ENCODE measurements around the gene TMEM87B. TPM values are rescaled to one million over a fixed set of nuclear protein-coding genes. Genes with fewer than 3 reads are reported as not detected.

The TMEM87B gene
- total RNA-seq, 1 experiment from 2014 or later, result 14.8 TPM

- no peaks in the 10 kb centered on the region for H3K36me3 ChIP-seq (ENCODE audit: control insufficient read depth in 1 of 2, insufficient read depth in 2 of 2, low read length in 2 of 2)
- H3K9me3 ChIP-seq (ENCODE audit: control insufficient read depth in 1 of 2, insufficient read depth in 1 of 2, low read depth in 1 of 2, low read length in 2 of 2), result no peaks in the 10 kb centered on the region
- no peaks in the 10 kb centered on the region for H3K9me2 ChIP-seq (ENCODE audit: insufficient read depth)
- ChIA-PET CTCF (no interaction called here), RAD21 (ENCODE audit: low non-redundant PET in 1 of 2, low total read pairs in 2 of 2, uncharacterized antibody in 2 of 2, unreplicated experiment in 2 of 2) (no interaction called here), POLR2A (no interaction called here)
- H3K27ac ChIP-seq (ENCODE audit: low read depth, low read length), result no peak overlapping the region
- TF ChIP-seq ELF1 (IDR thresholded peaks at IDR 0.05; ENCODE audit: borderline replicate concordance, low read depth), result no peak
- TF ChIP-seq CTCF (IDR thresholded peaks at IDR 0.05 in 2 of 3, conservative IDR thresholded peaks at IDR 0.05 in 1 of 3; ENCODE audit: borderline replicate concordance in 1 of 3, insufficient read depth in 1 of 3, low read depth in 2 of 3, low read length in 2 of 3), result no peak
- no peak for TF ChIP-seq ZBTB33 (IDR thresholded peaks at IDR 0.05; ENCODE audit: extremely low read depth, insufficient replicate concordance, low read length)
- no peak for TF ChIP-seq SP1 (IDR thresholded peaks at IDR 0.05; ENCODE audit: low read depth)
- no peak for TF ChIP-seq MAX (IDR thresholded peaks at IDR 0.05)
- no peak for TF ChIP-seq CBX3 (IDR thresholded peaks at IDR 0.05; ENCODE audit: low read depth)
- no peak for TF ChIP-seq SRF (IDR thresholded peaks at IDR 0.05; ENCODE audit: low read depth)
- TF ChIP-seq JUND (IDR thresholded peaks at IDR 0.05), result no peak
- no peak for TF ChIP-seq TCF7L2 (IDR thresholded peaks at IDR 0.05; ENCODE audit: borderline replicate concordance, extremely low read depth, insufficient read depth, insufficient read length)
- no peak for TF ChIP-seq ATF3 (IDR thresholded peaks at IDR 0.05)
- TF ChIP-seq YY1 (IDR thresholded peaks at IDR 0.05; ENCODE audit: extremely low read depth, insufficient replicate concordance, low read depth, low read length), result no peak
- TF ChIP-seq EZH2phosphoT487 (IDR thresholded peaks at IDR 0.05; ENCODE audit: borderline replicate concordance), result no peak
- TF ChIP-seq REST (IDR thresholded peaks at IDR 0.05; ENCODE audit: low read depth), result no peak
- TF ChIP-seq POLR2A (IDR thresholded peaks at IDR 0.05; ENCODE audit: borderline replicate concordance, extremely low read depth, insufficient read depth, insufficient read length), result no peak
- TF ChIP-seq CEBPB (IDR thresholded peaks at IDR 0.05; ENCODE audit: low read depth), result no peak
- TF ChIP-seq ZNF274 (IDR thresholded peaks at IDR 0.05; ENCODE audit: low read depth, low read length), result no peak
- no peak for TF ChIP-seq SIN3A (IDR thresholded peaks at IDR 0.05; ENCODE audit: low read depth)
- TF ChIP-seq ZFX (IDR thresholded peaks at IDR 0.05), result no peak
- DNase-seq (ENCODE audit: low read depth, low spot score), result no peak
- BruUV-seq (replicated peaks), result no TSS peak
- H3K4me1 ChIP-seq (ENCODE audit: control insufficient read depth in 1 of 2, insufficient read depth in 2 of 2, low read length in 2 of 2), result no peaks in the 10 kb centered on the region
- no peak overlapping the region for H3K4me2 ChIP-seq (ENCODE audit: low read length)
- H3K4me3 ChIP-seq (replicated peaks in 1 of 2; ENCODE audit: low read depth in 1 of 2, low read length in 2 of 2), result no peak overlapping the region
- intact Hi-C loops (cut with micrococcal nuclease), result no loop called here
- H3K79me2 ChIP-seq (ENCODE audit: insufficient read depth, low read length), result no peaks in the 10 kb centered on the region
- H2AFZ ChIP-seq (ENCODE audit: low read depth, low read length, poor library complexity, severe bottlenecking), result no peak overlapping the region
- no peak for ATAC-seq
- H3K9ac ChIP-seq (ENCODE audit: low read length), result no peak overlapping the region
- no peaks in the 10 kb centered on the region for H4K20me1 ChIP-seq (ENCODE audit: insufficient read depth)
- H3K27me3 ChIP-seq (ENCODE audit: insufficient read depth, low read length), result no peaks in the 10 kb centered on the region
These were observed 97.6 kb downstream of the TMEM87B start for GRCh38 chr2:112152476-112153178.

All from HCT116 (cell line).